ES-I3 (cell line): ENCODE results near the gene ADCY2.

Experiments
- H3K36me3 ChIP-seq: 2 replicates; pipeline ENCODE4 v1.6.1; 2013; ENCODE audit warnings: mild to moderate bottlenecking, low read length, control low read depth, moderate library complexity; ENCODE audit not compliant: insufficient read depth
- H3K4me1 ChIP-seq: 2 replicates; pipeline ENCODE4 v1.6.1; 2013; ENCODE audit warnings: mild to moderate bottlenecking, control low read depth, low read length; ENCODE audit not compliant: insufficient read depth
- H3K9ac ChIP-seq: 2 replicates; pipeline ENCODE4 v1.6.1; 2013; ENCODE audit warnings: low read depth, mild to moderate bottlenecking, low read length, moderate library complexity
- H3K9me3 ChIP-seq: 2 replicates; pipeline ENCODE4 v1.6.1; 2013; ENCODE audit warnings: mild to moderate bottlenecking, low read length, moderate library complexity; ENCODE audit not compliant: control insufficient read depth, insufficient read depth

ADCY2 gene

DNA sequence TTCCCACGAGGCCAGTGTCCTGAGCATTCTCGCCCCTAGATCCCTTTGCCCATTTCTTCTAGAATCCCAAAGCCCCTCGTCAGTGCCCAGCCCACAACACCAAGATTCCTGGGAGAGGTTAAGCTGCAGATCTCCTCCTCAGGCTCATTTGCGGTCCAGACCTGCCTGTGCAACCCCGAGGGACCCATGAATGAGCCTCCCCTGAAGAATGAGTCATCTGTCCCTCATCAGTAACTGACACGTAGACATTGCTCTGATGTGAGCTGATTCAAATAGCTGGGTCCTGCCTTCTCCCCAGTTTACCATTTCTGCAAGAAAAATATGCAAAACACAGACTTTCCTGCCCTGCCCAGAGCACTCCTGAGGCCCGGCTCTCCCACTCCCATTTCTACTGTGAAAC is 92.8 kb downstream of the ADCY2 start:
- H3K4me1 ChIP-seq: peaks cover 13% of the 10 kb centered on the region; the same call in 1 of the 2 replicates
- H3K36me3 ChIP-seq: peaks cover 4% of the 10 kb centered on the region; the same call in 1 of the 2 replicates
- H3K9ac ChIP-seq: no peak overlapping the region
- H3K9me3 ChIP-seq: 0 out of 2 replicates have a peak, but pooled peaks cover 4% of the 10 kb centered on the region

DNA sequence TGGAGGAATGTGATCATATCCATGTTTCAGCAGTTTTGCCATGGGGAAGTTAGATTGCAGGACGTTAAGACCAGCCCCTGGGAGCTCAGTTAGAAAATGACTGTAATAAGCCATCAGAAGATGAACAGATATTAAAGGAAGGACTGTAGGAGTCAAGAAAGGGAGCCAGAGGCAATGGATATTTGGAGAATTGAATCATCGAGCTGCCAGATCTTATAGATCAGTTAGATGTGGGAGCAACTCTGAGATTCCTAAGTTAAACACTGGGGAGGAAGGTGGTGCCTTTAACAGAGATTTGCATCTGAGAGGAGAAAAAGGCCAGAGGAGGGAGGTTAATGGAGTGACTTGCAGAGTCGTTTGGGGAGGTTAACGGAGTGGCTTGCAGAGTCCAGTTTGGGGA is 96.4 kb downstream of the ADCY2 start:
- no peak overlapping the region for H3K9ac ChIP-seq
- peaks cover 2% of the 10 kb centered on the region; the same call in 1 of the 2 replicates for H3K36me3 ChIP-seq
- H3K9me3 ChIP-seq: 0 out of 2 replicates have a peak, but pooled peaks cover 4% of the 10 kb centered on the region
- H3K4me1 ChIP-seq: peaks cover 23% of the 10 kb centered on the region

DNA sequence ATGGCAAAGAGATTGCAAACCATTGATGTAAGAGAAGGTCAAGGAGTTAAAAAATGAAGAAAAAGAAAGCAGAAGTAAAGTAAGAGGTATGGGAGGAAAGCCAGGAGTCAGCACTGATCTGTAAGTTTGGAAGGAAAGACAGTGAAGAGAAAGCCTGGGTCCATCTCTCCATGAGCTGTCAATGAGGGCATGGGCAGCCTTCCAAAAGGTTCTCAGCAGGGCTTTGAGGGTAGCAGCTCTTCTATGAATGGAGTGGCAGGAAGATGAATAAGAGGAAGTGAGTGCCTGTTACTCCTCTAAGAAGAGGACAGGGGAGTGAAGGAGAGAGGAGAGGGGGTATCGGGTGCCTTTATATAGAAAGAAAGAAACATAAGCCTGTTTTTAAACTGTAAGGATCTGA is 97.1 kb downstream of the ADCY2 start:
- Histone ChIP-seq H3K9ac (no peak overlapping the region), H3K9me3 (0 out of 2 replicates have a peak, but pooled peaks cover 4% of the 10 kb centered on the region)

DNA sequence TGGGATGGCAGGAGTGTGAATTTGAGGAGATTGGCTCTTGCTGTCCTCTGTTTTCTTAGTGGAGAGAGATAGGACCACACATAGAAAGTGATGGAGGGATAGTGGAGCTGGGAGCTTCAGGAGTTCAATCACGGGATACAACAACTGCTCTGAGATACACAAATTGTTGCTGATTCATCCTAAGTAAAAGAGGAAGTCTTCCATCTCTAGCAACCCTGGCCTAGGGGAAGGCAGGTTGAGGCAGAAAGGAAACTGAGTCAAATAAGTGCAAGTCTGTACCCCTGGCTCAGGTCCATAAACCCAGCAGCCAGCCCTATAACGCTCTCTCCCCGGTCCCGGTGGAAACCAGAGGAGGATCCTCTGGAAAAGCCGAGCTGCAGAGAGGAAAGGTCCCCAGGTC is 97.7 kb downstream of the ADCY2 start:
- Histone ChIP-seq H3K36me3 (no peaks in the 10 kb centered on the region), H3K4me1 (peaks cover 23% of the 10 kb centered on the region), H3K9me3 (0 out of 2 replicates have a peak, but pooled peaks cover 4% of the 10 kb centered on the region), H3K9ac (no peak overlapping the region)

More for the DNA sequence above, 97.1 kb downstream of the ADCY2 start:
- Histone ChIP-seq H3K36me3 (no peaks in the 10 kb centered on the region), H3K4me1 (peaks cover 23% of the 10 kb centered on the region)

DNA sequence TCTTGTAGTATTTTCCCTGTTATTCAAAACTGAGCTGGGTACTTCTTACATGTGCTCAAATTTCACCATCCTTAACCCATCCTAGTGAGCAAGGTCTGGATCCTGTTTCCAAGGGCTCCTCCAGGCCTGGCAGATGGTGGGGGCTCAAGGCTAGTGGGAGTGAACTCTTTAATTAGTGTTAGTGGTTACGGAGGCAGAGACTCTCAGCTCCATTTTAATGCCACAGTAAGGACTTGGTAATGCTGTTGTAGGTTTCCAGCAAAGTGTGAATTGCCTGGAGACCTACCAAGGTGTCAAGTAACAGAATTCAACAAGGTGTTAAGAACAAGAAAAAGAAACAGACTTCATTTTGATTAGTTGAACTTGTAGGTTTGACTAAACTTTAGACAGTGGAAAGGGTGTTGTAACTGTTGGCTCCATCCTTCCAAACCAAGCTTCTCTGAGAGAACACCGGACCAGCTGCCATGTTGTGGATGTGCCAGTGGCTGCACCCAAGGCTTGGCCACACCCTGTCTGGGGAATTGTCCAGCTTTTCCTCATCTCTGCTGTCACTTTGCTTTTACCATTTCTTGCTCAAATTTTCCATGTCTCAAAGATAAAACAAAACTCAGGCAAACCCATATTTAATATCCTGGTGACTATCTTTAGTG is 98.7 kb downstream of the ADCY2 start:
- Histone ChIP-seq H3K36me3 (no peaks in the 10 kb centered on the region), H3K9ac (no peak overlapping the region), H3K4me1 (peaks cover 23% of the 10 kb centered on the region), H3K9me3 (no peaks in the 10 kb centered on the region)

DNA sequence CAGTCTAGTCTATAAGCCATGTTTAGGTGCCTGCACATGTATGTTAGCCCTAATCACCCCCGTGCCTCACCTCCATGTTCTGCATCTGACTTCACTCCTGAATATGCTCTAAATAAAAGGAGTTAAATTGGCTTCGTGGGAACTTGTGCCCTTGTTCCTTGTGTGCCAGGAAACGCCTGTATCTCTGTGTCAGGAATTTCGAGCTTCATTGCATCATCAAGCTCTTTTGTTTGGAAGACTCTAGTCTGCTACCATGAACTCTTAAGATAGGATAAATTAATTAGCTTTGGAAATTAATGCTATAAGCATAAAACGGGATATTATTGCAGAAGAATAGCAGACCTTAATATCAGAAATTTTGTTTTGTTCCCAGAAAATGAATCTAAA is 99.2 kb downstream of the ADCY2 start:
- Histone ChIP-seq H3K9me3 (no peaks in the 10 kb centered on the region), H3K4me1 (peaks cover 24% of the 10 kb centered on the region), H3K9ac (no peak overlapping the region), H3K36me3 (no peaks in the 10 kb centered on the region)

DNA sequence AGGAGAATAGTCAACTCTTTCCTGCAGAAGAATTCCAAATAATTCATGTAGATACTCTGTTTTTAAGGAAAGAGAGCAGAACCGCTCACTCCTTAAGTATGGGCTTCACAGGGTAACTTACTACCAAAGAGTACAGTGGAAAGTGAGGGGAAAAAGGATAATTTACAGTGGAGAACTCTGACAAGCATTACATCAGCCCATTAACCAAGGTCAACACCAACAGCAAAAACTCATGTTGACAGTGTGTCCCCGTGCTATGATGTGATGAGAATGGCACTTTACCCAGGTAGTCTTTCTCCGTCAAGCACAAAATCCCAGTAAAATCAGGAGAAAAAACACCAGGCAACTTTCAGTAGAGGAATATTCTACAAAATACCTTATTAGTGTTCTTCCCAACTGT is 104.3 kb downstream of the ADCY2 start:
- Histone ChIP-seq H3K4me1 (peaks cover 16% of the 10 kb centered on the region), H3K9me3 (no peaks in the 10 kb centered on the region), H3K9ac (no peak overlapping the region)

DNA sequence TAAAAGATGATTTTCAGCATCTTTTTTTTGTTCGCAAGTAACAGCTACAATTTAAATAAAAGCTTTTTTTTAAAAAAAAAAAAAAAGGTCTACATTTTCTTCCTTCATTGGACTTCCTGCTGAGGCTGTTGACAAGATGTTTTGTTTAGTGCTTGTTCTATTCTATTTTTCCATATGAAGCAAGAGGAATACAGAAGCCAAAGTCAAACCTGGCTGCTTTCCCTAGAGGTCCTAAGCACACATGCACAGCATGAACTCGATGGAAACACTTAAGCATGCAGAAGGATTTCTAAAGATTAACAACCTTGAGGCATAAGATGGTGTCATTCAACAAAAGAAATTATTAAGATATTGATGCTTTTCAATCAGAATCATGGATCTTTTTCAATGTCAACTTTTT is 105.1 kb downstream of the ADCY2 start:
- Histone ChIP-seq H3K9ac (no peak overlapping the region), H3K36me3 (no peaks in the 10 kb centered on the region), H3K9me3 (no peaks in the 10 kb centered on the region), H3K4me1 (peaks cover 16% of the 10 kb centered on the region)

More for the DNA sequence above, 104.3 kb downstream of the ADCY2 start:
- H3K36me3 ChIP-seq: no peaks in the 10 kb centered on the region

DNA sequence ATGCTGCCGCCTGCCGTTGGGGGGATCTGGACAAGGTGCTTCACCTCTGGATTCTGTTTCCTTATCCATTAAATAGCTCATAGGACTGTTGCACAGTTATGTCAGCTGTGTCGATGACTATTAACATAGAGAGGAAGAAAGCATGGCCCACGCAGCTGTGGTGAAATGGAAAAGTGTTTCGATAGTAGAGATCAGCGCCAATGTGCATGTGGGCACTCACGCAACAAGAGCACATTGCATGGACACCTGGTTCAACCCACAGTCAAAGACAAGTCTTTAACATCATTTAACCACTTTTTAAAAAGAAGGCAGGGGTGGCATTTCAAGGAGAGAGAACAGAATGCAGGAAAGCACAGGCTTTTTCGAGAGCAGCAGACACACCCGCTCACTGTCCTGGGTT is 107.6 kb downstream of the ADCY2 start:
- Histone ChIP-seq H3K9ac (no peak overlapping the region), H3K9me3 (no peaks in the 10 kb centered on the region), H3K36me3 (no peaks in the 10 kb centered on the region), H3K4me1 (peaks cover 16% of the 10 kb centered on the region)

DNA sequence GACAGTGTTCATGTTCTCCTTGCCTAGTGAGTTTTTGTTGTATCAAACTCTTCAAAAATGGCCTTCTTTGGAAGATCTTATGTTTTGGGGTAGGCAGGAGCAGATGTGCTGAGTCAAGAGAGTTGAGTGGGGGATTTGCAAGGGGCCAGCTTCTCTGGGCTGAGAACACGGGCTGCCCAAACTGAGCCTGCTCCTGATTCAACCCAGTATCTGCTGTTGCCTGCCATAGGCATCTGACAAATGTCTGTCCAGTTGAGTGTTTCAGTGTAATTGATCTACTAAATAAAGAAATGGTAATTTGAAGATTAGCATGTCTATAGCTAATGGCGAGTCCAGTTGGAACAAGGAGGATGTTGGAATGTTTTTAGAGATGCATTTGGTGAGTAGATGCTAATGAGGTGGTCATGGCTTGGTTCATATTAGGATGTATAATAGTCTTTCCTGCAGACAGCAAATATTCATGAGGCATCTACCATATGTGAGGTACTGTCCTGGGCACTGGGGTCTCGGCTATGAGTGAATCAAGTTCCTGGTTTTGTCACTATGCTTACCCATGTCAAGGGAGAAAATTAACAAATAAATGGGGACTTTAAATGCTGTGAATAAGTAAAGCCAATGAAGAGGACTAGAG is 119.5 kb downstream of the ADCY2 start:
- no peak overlapping the region for H3K9ac ChIP-seq
- no peaks in the 10 kb centered on the region for H3K36me3 ChIP-seq
- H3K4me1 ChIP-seq: peaks cover 25% of the 10 kb centered on the region
- no peaks in the 10 kb centered on the region for H3K9me3 ChIP-seq

DNA sequence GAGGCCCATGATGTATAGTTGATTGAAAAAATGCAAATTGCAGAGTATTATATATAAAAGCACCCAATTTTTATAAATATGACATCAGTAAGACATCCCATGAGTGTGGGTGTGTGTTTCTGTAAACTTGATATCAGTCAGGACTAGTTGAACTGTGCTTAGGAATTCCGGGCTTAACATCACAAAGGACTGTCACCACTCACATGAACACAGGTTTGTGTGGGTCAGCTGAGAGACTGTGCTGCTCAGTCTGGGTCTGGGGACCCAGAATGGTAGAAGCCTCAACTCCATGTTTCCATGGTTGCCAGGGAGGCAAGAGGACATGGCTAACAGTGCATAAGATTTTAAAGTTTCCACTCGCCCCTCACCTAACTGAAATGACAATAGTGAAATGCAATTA is 120.3 kb downstream of the ADCY2 start:
- Histone ChIP-seq H3K36me3 (no peaks in the 10 kb centered on the region), H3K9me3 (no peaks in the 10 kb centered on the region), H3K4me1 (peaks cover 25% of the 10 kb centered on the region), H3K9ac (no peak overlapping the region)

DNA sequence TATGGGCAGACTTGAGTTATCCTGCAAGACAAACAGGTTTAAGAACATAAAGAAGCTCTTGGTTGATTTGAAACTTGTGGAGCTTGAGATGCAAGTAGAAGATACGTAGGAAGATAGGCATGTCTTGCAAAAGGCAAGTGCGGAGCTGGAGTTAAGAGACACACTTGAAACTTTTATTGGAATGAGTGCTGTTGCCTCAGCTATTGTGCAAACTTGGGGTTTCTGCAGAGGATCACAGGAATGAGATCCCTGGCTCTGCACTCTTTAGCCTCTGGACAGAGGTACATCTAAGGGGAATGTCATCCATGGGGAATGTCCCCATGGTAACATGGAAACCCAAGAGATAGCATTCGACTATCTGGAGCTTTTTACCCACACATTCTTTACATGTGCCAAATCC is 121.1 kb downstream of the ADCY2 start:
- H3K9ac ChIP-seq: no peak overlapping the region
- no peaks in the 10 kb centered on the region for H3K9me3 ChIP-seq
- peaks cover 25% of the 10 kb centered on the region for H3K4me1 ChIP-seq
- peaks cover 5% of the 10 kb centered on the region; the same call in 1 of the 2 replicates for H3K36me3 ChIP-seq

DNA sequence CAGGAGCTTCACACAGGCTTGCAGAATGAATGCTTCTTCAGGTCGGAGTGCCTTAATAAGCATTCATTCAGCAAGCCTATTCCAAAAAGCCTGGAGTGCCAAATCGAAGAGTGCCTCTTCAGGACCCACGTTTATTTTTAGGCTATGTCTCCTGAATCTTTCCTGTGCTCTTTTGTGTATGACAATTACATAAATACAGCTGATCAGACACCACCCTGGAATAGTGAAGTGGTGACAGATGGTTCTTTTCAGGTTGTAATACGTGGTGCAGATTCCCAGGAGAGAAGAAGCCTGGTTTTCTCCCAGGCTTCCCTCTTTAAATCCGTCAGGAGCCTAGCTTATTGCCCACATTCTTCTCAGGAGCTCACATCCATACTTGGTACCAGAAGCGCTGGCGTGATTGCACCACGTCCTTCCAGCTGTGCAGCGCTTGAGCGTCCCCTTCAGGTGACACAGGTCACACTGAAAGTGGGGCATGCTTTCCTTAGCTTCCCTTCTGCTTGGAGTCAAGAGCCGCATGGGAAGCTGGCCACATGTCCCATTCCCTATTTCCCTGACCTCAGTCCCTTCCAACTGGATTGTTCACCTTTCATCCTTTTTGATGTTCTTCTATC is 123.1 kb downstream of the ADCY2 start:
- peaks cover 8% of the 10 kb centered on the region; the same call in 1 of the 2 replicates for H3K36me3 ChIP-seq
- H3K9me3 ChIP-seq: no peaks in the 10 kb centered on the region
- H3K9ac ChIP-seq: no peak overlapping the region
- H3K4me1 ChIP-seq: peaks cover 24% of the 10 kb centered on the region

DNA sequence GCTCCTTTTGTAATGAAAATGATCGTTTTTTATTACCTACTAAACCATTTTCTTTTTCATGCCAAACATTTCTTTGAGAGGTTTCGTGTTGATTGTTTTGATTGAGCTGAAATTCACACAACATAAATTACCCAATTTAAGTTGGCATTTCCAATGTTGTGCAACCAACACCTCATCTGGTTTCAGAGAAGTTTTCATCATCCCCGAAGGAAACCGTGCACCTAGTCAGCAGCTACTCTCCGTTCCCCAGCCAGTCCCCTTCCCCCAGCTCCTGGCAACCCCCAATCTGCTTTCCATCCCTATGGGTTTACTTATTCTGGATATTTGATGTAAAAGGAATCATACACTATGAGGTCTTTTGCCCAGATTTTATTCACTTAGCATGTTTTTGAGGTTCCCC is 123.6 kb downstream of the ADCY2 start:
- no peak overlapping the region for H3K9ac ChIP-seq
- H3K9me3 ChIP-seq: no peaks in the 10 kb centered on the region
- peaks cover 20% of the 10 kb centered on the region for H3K4me1 ChIP-seq
- peaks cover 8% of the 10 kb centered on the region; the same call in 1 of the 2 replicates for H3K36me3 ChIP-seq

DNA sequence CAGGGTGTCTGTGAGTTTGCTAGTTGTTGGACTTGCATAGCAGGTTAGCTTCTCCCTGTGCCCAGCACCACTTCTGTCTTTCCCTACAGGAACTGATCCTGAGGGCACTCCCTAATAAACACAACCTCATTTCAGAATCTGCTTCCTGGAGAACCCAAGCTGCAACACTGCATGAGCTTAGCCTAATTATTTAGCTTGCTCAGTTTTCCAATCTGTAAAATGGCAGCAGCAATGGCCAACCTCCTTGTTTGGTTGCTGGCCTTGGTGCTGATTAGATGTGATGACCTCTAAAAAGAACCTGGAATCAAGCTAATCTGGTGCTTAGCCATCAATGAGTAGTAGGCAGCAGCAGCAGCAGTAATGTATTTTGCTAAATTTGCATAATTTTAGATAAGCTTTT is 133.9 kb downstream of the ADCY2 start:
- H3K4me1 ChIP-seq: no peaks in the 10 kb centered on the region
- no peaks in the 10 kb centered on the region; the same call in none of the 2 replicates for H3K36me3 ChIP-seq
- no peak overlapping the region for H3K9ac ChIP-seq
- H3K9me3 ChIP-seq: 0 out of 2 replicates have a peak, but pooled peaks cover 3% of the 10 kb centered on the region
